IMR-90 (cell line): ENCODE results near the gene SLC9A1.

ENCODE experiments used
- BHLHE40 ChIP-seq: fragments of 150-350 bp; IDR thresholded peaks from 2 replicates; pipeline ENCODE4 v1.6.1; 2016; ENCODE audit warnings: mild to moderate bottlenecking, low read depth, low read length
- CTCF ChIP-seq: conservative IDR thresholded peaks from 2 replicates; pipeline ENCODE4 v1.5.1; 2012; ENCODE audit warnings: mild to moderate bottlenecking, low read depth, low read length, improper control_type of control experiment
- FOS ChIP-seq: fragments of 150-350 bp; IDR thresholded peaks from 2 replicates; pipeline ENCODE4 v1.6.1; 2016; ENCODE audit warnings: low read depth, low read length
- MAFK ChIP-seq: IDR thresholded peaks from 2 replicates; pipeline ENCODE4 v1.6.1; 2012; ENCODE audit warnings: low read depth, low read length, improper control_type of control experiment
- MAZ ChIP-seq: IDR thresholded peaks from 2 replicates; pipeline ENCODE4 v1.6.1; 2012; ENCODE audit warnings: low read depth, mild to moderate bottlenecking, low read length, improper control_type of control experiment, moderate library complexity, borderline replicate concordance
- MXI1 ChIP-seq: IDR thresholded peaks from 2 replicates; pipeline ENCODE4 v1.6.1; 2012; ENCODE audit warnings: low read depth, mild to moderate bottlenecking, low read length, moderate library complexity, borderline replicate concordance
- POLR2A ChIP-seq: IDR thresholded peaks from 2 replicates; pipeline ENCODE4 v1.6.1; 2012; ENCODE audit warnings: mild to moderate bottlenecking, low read depth, low read length
- RAD21 ChIP-seq: IDR thresholded peaks from 2 replicates; pipeline ENCODE4 v1.6.1; 2012; ENCODE audit warnings: low read length, improper control_type of control experiment
- RCOR1 ChIP-seq: IDR thresholded peaks from 2 replicates; pipeline ENCODE4 v1.6.1; 2012; ENCODE audit warnings: mild to moderate bottlenecking, low read length, improper control_type of control experiment; ENCODE audit not compliant: insufficient replicate concordance
- RFX5 ChIP-seq: IDR thresholded peaks from 2 replicates; pipeline ENCODE4 v1.8.0; 2012; ENCODE audit warnings: low read depth, mild to moderate bottlenecking, low read length, moderate library complexity
- SMC3 ChIP-seq: fragments of 150-350 bp; IDR thresholded peaks from 2 replicates; pipeline ENCODE4 v1.6.1; 2016; ENCODE audit warnings: low read depth, mild to moderate bottlenecking, antibody characterized with exemption, low read length, moderate library complexity
- USF2 ChIP-seq: fragments of 150-350 bp; IDR thresholded peaks from 2 replicates; pipeline ENCODE4 v1.6.1; 2017; ENCODE audit warnings: mild to moderate bottlenecking, antibody characterized with exemption, low read length, low read depth

GRCh38 chr1:27049607-27050006, 105.3 kb downstream of the SLC9A1 start:
- TF ChIP-seq CTCF (no peak), MXI1 (no peak), RAD21 (no peak), RFX5 (no peak), SMC3 (no peak), POLR2A (no peak), FOS (no peak), USF2 (no peak), RCOR1 (no peak), MAFK (no peak), BHLHE40 (no peak), MAZ (no peak)
